Muscle of leg (tissue), 11 donors: ENCODE data around the gene FAM163A. TPM values are rescaled to one million over a fixed set of nuclear protein-coding genes. Genes with fewer than 3 reads are reported as not detected.

Experiments
- DNase-seq: peaks from one replicate; pipeline ENCODE4 v3.0.0; 2013
- H3K27ac ChIP-seq: one replicate; pipeline ENCODE4 v1.5.1; 2013; ENCODE audit warnings: mild to moderate bottlenecking, low read length, control low read depth
- H3K27me3 ChIP-seq: one replicate; pipeline ENCODE4 v1.6.1; 2013; ENCODE audit warnings: low read length; ENCODE audit not compliant: control insufficient read depth, insufficient read depth
- H3K36me3 ChIP-seq: one replicate; pipeline ENCODE4 v1.6.1; 2013; ENCODE audit warnings: low read length; ENCODE audit not compliant: control insufficient read depth, insufficient read depth
- H3K4me1 ChIP-seq: one replicate; pipeline ENCODE4 v1.6.1; 2013; ENCODE audit warnings: low read length; ENCODE audit not compliant: control insufficient read depth, insufficient read depth
- H3K4me3 ChIP-seq: one replicate; pipeline ENCODE4 v1.5.1; 2013; ENCODE audit warnings: low read length, control low read depth
- H3K9me3 ChIP-seq: replicated peaks from 2 replicates; pipeline ENCODE4 v1.6.1; 2013; ENCODE audit warnings: low read depth, low read length; ENCODE audit not compliant: control insufficient read depth
- WGBS: methylation state at CpG from one replicate; pipeline ENCODE4 v1.1.5; 2013; ENCODE audit warnings: missing lambda C conversion rate; ENCODE audit not compliant: insufficient coverage; 5-methylcytosine and 5-hydroxymethylcytosine counted together
- polyA plus RNA-seq, 8 donors: library from polyadenylated mRNA; unstranded; fragments of 120-200 nt; gene quantifications; one replicate each; pipeline versions ENCODE4 v1.2.1 to v1.2.3, GENCODE V29; 2013; ENCODE audit warnings: inconsistent platforms in 1 of 8, low replicate concordance in 1 of 8; ENCODE audit not compliant: insufficient read length in 8 of 8, insufficient read depth in 1 of 8
- total RNA-seq: library from RNA; stranded (reverse); fragments of 120-200 nt; gene quantifications from one replicate; pipeline ENCODE4 v1.2.4, GENCODE V29; 2013

Gene FAM163A
- total and polyA plus RNA-seq, 9 donors = 0.27 to 1.00 (median 0.72) TPM

GRCh38 chr1:179821524-179821923 is 78.4 kb downstream of the FAM163A start:
- WGBS = 90% methylated on average over 9 of the region's 9 CpGs

GRCh38 chr1:179822065-179822464 is 79.0 kb downstream of the FAM163A start:
- no peak for DNase-seq
- Histone ChIP-seq H3K36me3 (no peaks in the 10 kb centered on the region), H3K4me1 (peaks cover 35% of the 10 kb centered on the region), H3K27ac (no peak overlapping the region), H3K27me3 (no peaks in the 10 kb centered on the region), H3K4me3 (no peak overlapping the region), H3K9me3 (no peaks in the 10 kb centered on the region)
- no CpG with 5 or more reads among the region's 2 CpGs for WGBS

More at GRCh38 chr1:179821524-179821923, 78.4 kb downstream of the FAM163A start:
- H3K27ac ChIP-seq = no peak overlapping the region
- H3K9me3 ChIP-seq = no peaks in the 10 kb centered on the region
- H3K4me1 ChIP-seq = peaks cover 38% of the 10 kb centered on the region
- DNase-seq = no peak
- no peak overlapping the region for H3K4me3 ChIP-seq
- no peaks in the 10 kb centered on the region for H3K27me3 ChIP-seq
- H3K36me3 ChIP-seq = no peaks in the 10 kb centered on the region

- Histone ChIP-seq H3K27ac (no peak overlapping the region), H3K4me3 (no peak overlapping the region), H3K4me1 (peaks cover 19% of the 10 kb centered on the region), H3K27me3 (no peaks in the 10 kb centered on the region), H3K9me3 (no peaks in the 10 kb centered on the region), H3K36me3 (no peaks in the 10 kb centered on the region)
- 100% methylated on average over 3 of the region's 4 CpGs for WGBS
- no peak for DNase-seq
Observed at GRCh38 chr1:179823693-179824092, 80.6 kb downstream of the FAM163A start.

- H3K27me3 ChIP-seq = no peaks in the 10 kb centered on the region
- 80% methylated on average over 5 of the region's 6 CpGs for WGBS
- peaks cover 13% of the 10 kb centered on the region for H3K4me1 ChIP-seq
- H3K36me3 ChIP-seq = no peaks in the 10 kb centered on the region
- no peak overlapping the region for H3K27ac ChIP-seq
- H3K4me3 ChIP-seq = no peak overlapping the region
- no peaks in the 10 kb centered on the region for H3K9me3 ChIP-seq
- DNase-seq = no peak
Observed at GRCh38 chr1:179824265-179824664, 81.2 kb downstream of the FAM163A start.

GRCh38 chr1:179825206-179825605 is 82.1 kb downstream of the FAM163A start:
- H3K27ac ChIP-seq = no peak overlapping the region
- H3K36me3 ChIP-seq = no peaks in the 10 kb centered on the region
- peaks cover 12% of the 10 kb centered on the region for H3K4me1 ChIP-seq
- no peak overlapping the region for H3K4me3 ChIP-seq
- 66% methylated on average over 6 of the region's 8 CpGs for WGBS
- no peaks in the 10 kb centered on the region for H3K9me3 ChIP-seq
- H3K27me3 ChIP-seq = no peaks in the 10 kb centered on the region
- DNase-seq = no peak

GRCh38 chr1:179825798-179826460 is 82.8 kb downstream of the FAM163A start:
- H3K27me3 ChIP-seq = no peaks in the 10 kb centered on the region
- H3K27ac ChIP-seq = no peak overlapping the region
- no peak overlapping the region for H3K4me3 ChIP-seq
- H3K4me1 ChIP-seq = peaks cover 12% of the 10 kb centered on the region
- 38% methylated on average over 8 of the region's 13 CpGs for WGBS
- no peaks in the 10 kb centered on the region for H3K36me3 ChIP-seq
- H3K9me3 ChIP-seq = no peaks in the 10 kb centered on the region
- DNase-seq = no peak

- WGBS = 63% methylated on average over 5 of the region's 7 CpGs
- Histone ChIP-seq H3K36me3 (no peaks in the 10 kb centered on the region), H3K9me3 (no peaks in the 10 kb centered on the region), H3K27me3 (no peaks in the 10 kb centered on the region), H3K4me3 (no peak overlapping the region), H3K4me1 (peaks cover 12% of the 10 kb centered on the region), H3K27ac (no peak overlapping the region)
- DNase-seq = no peak
Observed at GRCh38 chr1:179826626-179827280, 83.7 kb downstream of the FAM163A start.

- Histone ChIP-seq H3K27ac (no peak overlapping the region), H3K27me3 (no peaks in the 10 kb centered on the region), H3K4me3 (no peak overlapping the region), H3K4me1 (peaks cover 12% of the 10 kb centered on the region), H3K36me3 (no peaks in the 10 kb centered on the region), H3K9me3 (no peaks in the 10 kb centered on the region)
- WGBS = 88% methylated on average over 9 of the region's 9 CpGs
- no peak for DNase-seq
Observed at GRCh38 chr1:179828554-179829110, 85.5 kb downstream of the FAM163A start.

GRCh38 chr1:179831225-179831624 is 88.1 kb downstream of the FAM163A start:
- no peaks in the 10 kb centered on the region for H3K27me3 ChIP-seq
- DNase-seq = no peak
- WGBS = no CpG with 5 or more reads among the region's 3 CpGs
- peaks cover 5% of the 10 kb centered on the region for H3K36me3 ChIP-seq
- H3K4me3 ChIP-seq = no peak overlapping the region
- peaks cover under 1% of the 10 kb centered on the region for H3K4me1 ChIP-seq
- H3K27ac ChIP-seq = no peak overlapping the region
- H3K9me3 ChIP-seq = no peaks in the 10 kb centered on the region

GRCh38 chr1:179831852-179832699 is 89.0 kb downstream of the FAM163A start:
- Histone ChIP-seq H3K4me3 (no peak overlapping the region), H3K27ac (no peak overlapping the region), H3K36me3 (peaks cover 5% of the 10 kb centered on the region), H3K9me3 (no peaks in the 10 kb centered on the region), H3K27me3 (no peaks in the 10 kb centered on the region), H3K4me1 (no peaks in the 10 kb centered on the region)
- no peak for DNase-seq
- no CpG with 5 or more reads among the region's 9 CpGs for WGBS
